ENCODE data around the gene NARF.
"Not testable (repeated sequence)": the region's sequence is repeated elsewhere in the genome, so short reads cannot be mapped to it uniquely, and the experiment has no call there.

The NARF gene

GRCh38 chr17:82450357-82451106, 8.0 kb upstream of the NARF start, which contains the start of gene CYBC1:
Gene CYBC1 (minus strand): TSS chr17:82450752. CDS start chr17:82449254, 1,498 bp downstream.
- H3K4me1 Mint-ChIP-seq: peaks cover 49% of the 10 kb centered on the region
- H3K4me3 Mint-ChIP-seq: peak within 1 kb of the TSS; percentile 94 to 95
- peak within 1 kb of the TSS; percentile 96 to 99 for H3K27ac Mint-ChIP-seq
- peak; percentile 66 for ATAC-seq
- H3K27me3 Mint-ChIP-seq: no peaks in the 10 kb centered on the region
- DNase-seq: peak; percentile 88 to 94
- no peaks in the 10 kb centered on the region for H3K9me3 Mint-ChIP-seq

- no peak for ATAC-seq
- peak overlapping the region in 1 of 2 donors; percentile 95 for H3K4me3 Mint-ChIP-seq
Observed at GRCh38 chr17:82452162-82452561, 6.4 kb upstream of the NARF start.

DNA sequence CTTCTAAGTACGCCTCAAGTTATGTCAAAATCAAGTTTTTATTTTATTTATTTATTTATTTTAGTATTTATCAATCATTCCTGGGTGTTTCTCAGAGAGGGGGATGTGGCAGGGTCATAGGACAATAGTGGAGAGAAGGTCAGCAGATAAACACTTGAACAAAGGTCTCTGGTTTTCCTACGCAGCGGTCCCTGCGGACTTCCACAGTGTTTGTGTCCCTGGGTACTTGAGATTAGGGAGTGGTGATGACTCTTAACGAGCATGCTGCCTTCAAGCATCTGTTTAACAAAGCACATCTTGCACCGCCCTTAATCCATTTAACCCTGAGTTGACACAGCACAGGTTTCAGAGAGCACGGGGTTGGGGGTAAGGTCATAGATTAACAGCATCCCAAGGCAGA, 5.4 kb upstream of the NARF start:
- not testable (repeated sequence) for ATAC-seq, H3K9me3 Mint-ChIP-seq, H3K4me3 Mint-ChIP-seq, H3K27me3 Mint-ChIP-seq, H3K27ac Mint-ChIP-seq, DNase-seq
- peaks cover 47% of the 10 kb centered on the region for H3K4me1 Mint-ChIP-seq

More at GRCh38 chr17:82452162-82452561, 6.4 kb upstream of the NARF start:
- no peaks in the 10 kb centered on the region for H3K9me3 Mint-ChIP-seq
- no peak for DNase-seq
- H3K4me1 Mint-ChIP-seq: peaks cover 47% of the 10 kb centered on the region
- peak overlapping the region in 1 of 2 donors; percentile 91 for H3K27ac Mint-ChIP-seq
- no peaks in the 10 kb centered on the region for H3K27me3 Mint-ChIP-seq

DNA sequence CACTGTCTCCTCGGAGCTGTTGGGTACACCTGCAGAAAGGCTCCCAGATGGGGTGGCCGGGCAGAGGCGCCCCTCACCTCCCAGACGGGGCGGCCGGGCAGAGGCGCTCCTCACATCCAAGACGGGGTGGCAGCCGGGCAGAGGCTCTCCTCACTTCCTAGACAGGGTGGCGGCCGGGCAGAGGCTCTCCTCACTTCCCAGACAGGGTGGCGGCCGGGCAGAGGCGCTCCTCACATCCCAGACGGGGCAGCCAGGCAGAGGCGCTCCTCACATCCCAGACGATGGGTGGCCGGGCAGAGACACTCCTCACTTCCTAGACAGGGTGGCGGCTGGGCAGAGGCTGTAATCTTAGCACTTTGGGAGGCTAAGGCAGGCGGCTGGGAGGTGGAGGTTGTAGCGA, 4.8 kb upstream of the NARF start:
- H3K4me1 Mint-ChIP-seq: peaks cover 47% of the 10 kb centered on the region
- DNase-seq, H3K4me3 Mint-ChIP-seq, H3K9me3 Mint-ChIP-seq, H3K27me3 Mint-ChIP-seq, H3K27ac Mint-ChIP-seq, ATAC-seq: not testable (repeated sequence)

DNA sequence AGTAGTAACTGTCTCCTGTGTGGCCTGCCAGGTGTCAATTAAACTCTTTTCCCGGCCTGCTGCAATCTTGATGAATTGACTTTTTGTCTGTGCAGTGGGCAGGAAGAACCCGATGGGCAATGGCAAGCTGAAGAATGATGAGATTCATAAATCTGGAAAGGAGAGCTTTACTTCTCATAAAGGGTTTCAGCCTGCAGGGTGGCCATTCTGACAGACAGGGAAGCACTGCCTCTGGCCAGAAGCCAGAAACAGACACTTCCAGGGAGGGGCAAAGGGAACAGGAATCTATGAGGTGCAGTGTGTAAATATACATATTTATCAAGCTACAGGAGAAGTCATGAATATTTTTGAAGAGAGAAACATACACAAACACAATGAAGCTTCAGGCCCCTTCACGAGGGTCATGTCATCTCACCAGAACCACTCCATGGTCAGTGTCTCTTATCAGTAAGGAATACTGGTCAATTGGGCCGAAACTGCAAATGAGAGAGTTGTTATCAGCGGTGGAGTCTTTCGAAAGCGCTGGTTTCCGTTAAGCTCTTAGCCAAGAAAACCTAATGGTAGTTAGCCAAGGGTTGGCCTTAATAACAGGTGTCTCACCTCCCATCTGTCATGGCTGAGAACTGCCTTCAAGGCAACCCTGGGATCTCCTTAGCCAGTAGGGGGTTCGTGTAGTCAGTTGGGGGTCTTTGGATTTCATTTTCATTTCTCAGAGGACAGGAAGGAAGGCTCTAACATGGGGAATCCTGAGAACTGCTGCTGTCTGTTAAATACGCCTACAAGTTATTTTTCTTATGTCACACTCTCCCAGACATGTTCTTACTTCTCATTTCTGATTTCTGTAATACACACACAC, 1.2 kb upstream of the NARF start:
- H3K4me1 Mint-ChIP-seq: peaks cover 45% of the 10 kb centered on the region
- H3K27me3 Mint-ChIP-seq: no peaks in the 10 kb centered on the region
- H3K9me3 Mint-ChIP-seq: no peaks in the 10 kb centered on the region
- ATAC-seq: no peak
- DNase-seq: no peak
- peak overlapping the region; percentile 96 to 99 for H3K27ac Mint-ChIP-seq
- H3K4me3 Mint-ChIP-seq: peak overlapping the region; percentile 97 to 98

- Mint-ChIP-seq H3K4me3 (peak overlapping the region; percentile 97 to 98), H3K27me3 (no peaks in the 10 kb centered on the region), H3K4me1 (peaks cover 46% of the 10 kb centered on the region), H3K27ac (peak overlapping the region; percentile 96 to 99), H3K9me3 (no peaks in the 10 kb centered on the region)
- ATAC-seq (no peak), DNase-seq (no peak)
Observed at GRCh38 chr17:82457929-82458178, 687 bp upstream of the NARF start.

GRCh38 chr17:82458885-82459424, 414 bp downstream of the NARF start:
- Mint-ChIP-seq H3K27ac (peak overlapping the region in 1 of 2 donors; percentile 86), H3K4me3 (peak overlapping the region; percentile 97 to 98), H3K27me3 (no peaks in the 10 kb centered on the region), H3K4me1 (peaks cover 54% of the 10 kb centered on the region), H3K9me3 (no peaks in the 10 kb centered on the region)
- ATAC-seq (no peak), DNase-seq (peak in 1 of 2 donors; percentile 54)

- not testable (repeated sequence) for H3K27me3 Mint-ChIP-seq, ATAC-seq, H3K27ac Mint-ChIP-seq, H3K4me3 Mint-ChIP-seq, DNase-seq, H3K9me3 Mint-ChIP-seq
- peaks cover 64% of the 10 kb centered on the region for H3K4me1 Mint-ChIP-seq
Observed at GRCh38 chr17:82459936-82460335, 1.4 kb downstream of the NARF start.

GRCh38 chr17:82461827-82462524, 3.4 kb downstream of the NARF start:
- DNase-seq (no peak), ATAC-seq (no peak)
- H3K9me3 Mint-ChIP-seq: no peaks in the 10 kb centered on the region
- no peak overlapping the region for H3K4me3 Mint-ChIP-seq
- H3K27me3 Mint-ChIP-seq: no peaks in the 10 kb centered on the region
- H3K27ac Mint-ChIP-seq: peak overlapping the region; percentile 63 to 82
- peaks cover 57% of the 10 kb centered on the region for H3K4me1 Mint-ChIP-seq

DNA sequence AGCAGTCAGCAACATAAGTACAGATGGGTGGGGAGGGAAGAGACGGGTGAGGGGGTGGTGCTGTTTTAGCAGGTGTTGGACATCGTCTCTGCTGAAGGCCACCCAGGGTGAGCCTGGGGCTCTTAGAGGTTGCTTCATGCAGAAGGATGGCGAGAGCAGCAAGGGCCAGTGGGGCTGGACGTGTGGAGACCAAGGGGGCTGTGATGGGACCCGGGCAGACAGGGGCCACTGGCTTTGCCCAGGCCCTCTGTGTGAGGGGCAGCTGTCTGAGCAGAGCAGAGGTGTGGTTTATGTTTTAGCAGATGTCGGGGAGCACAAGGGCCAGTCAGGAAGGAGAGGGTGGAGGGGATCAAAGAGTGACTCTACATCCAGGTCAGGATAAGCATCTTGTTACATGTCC, 4.8 kb downstream of the NARF start:
- Mint-ChIP-seq H3K27ac (no peak overlapping the region), H3K4me1 (peaks cover 48% of the 10 kb centered on the region)

DNA sequence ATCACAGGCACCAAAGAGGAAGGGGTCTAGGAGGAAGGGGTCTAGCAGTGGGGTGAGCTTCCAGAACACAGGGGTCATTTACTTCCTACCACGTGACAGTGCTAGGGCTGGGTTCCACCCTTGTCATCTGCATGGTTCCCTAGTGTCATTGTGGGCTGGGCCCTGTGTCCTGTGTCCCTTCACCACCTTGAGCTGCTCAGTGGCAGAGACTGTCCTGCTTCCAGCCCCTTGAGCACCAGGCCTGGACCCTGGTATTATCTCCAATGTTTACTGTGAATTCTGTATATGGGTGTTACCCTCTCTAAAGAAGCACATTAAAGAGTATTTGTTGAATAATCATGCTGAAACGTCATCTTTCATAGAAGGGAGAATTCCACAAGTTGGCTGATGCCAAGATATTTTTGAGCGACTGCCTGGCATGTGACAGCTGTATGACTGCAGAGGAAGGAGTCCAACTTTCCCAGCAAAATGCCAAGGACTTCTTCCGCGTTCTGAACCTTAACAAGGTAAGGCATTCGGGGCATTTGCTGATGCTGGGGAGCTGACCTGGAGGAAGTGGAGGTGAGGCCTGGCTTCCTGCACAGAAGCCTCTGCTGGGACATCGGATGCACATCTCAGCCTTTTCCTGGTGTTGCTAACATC, 5.5 kb downstream of the NARF start:
- no peak for ATAC-seq
- H3K27ac Mint-ChIP-seq: no peak overlapping the region
- H3K4me3 Mint-ChIP-seq: no peak overlapping the region
- DNase-seq: no peak
- no peaks in the 10 kb centered on the region for H3K27me3 Mint-ChIP-seq
- H3K4me1 Mint-ChIP-seq: peaks cover 50% of the 10 kb centered on the region
- H3K9me3 Mint-ChIP-seq: no peaks in the 10 kb centered on the region

More for the DNA sequence above, 4.8 kb downstream of the NARF start:
- ATAC-seq (no peak), DNase-seq (no peak)
- Mint-ChIP-seq H3K27me3 (no peaks in the 10 kb centered on the region), H3K9me3 (no peaks in the 10 kb centered on the region), H3K4me3 (no peak overlapping the region)

DNA sequence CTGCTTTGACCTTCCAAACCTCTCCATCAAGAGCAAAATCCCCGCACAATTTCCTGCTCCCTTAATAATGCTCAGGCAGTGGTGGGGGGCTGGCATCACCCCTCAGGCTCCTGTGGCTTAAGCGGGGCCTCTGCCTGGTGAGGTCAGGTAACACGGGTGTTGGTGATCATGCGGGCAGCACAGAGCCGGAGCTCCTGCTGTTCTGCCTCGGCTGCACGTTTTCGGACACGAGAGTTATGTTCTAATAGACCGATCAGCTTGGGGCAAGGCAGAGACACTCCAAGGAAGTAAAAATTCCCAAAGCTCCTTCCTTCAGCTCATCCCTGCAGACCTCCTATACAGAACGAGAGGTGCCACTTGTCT, 6.0 kb downstream of the NARF start:
- H3K4me1 Mint-ChIP-seq: peaks cover 45% of the 10 kb centered on the region
- DNase-seq: no peak
- no peak for ATAC-seq
- H3K27ac Mint-ChIP-seq: no peak overlapping the region
- H3K9me3 Mint-ChIP-seq: no peaks in the 10 kb centered on the region
- H3K27me3 Mint-ChIP-seq: no peaks in the 10 kb centered on the region
- no peak overlapping the region for H3K4me3 Mint-ChIP-seq

DNA sequence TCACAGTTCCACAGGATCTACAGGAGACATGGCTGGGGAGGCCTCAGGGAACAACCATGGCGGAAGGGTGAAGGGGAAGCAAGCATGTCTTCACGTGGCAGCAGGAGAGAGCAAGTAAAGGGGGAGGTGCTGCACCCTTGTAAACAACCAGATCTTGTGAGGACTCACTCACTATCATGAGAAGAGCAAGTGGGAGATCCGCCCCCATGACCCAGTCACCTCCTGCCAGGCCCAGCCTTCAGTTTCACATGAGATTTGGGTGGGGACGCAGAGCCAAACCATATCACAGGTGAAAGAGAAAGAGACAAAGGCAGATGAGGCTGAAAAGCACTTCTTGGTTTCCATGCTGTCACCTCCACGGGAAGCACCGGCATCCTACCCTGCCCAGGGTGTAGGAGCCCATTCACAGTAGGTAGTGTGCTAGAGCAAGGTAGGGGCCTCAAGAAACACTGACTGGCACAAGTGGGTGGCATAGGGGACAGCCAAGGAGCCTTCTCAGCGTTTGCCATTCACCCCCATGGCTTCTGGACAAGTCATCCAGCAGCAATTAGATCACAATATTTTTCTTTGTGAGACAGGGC, 6.6 kb downstream of the NARF start:
- Mint-ChIP-seq H3K4me3 (no peak overlapping the region), H3K27me3 (no peaks in the 10 kb centered on the region), H3K27ac (no peak overlapping the region), H3K9me3 (no peaks in the 10 kb centered on the region), H3K4me1 (peaks cover 42% of the 10 kb centered on the region)
- ATAC-seq: peak; percentile 31
- no peak for DNase-seq

DNA sequence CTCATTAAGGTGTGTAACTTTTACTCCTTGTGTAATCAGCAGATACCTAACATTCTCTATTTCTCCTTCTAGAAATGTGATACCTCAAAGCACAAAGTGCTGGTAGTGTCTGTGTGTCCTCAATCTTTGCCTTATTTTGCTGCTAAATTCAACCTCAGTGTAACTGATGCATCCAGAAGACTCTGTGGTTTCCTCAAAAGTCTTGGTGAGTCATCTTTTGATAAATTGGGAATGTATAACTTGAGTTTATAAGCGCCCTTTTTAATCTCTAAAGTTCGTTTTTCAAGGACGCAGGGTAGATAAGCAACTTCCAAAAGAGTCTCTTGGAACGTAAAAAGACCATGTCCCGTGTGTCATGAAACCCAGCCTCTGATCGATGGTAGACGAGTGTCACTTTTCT, 10.2 kb downstream of the NARF start:
- DNase-seq (no peak), ATAC-seq (no peak)
- no peak overlapping the region for H3K27ac Mint-ChIP-seq
- no peaks in the 10 kb centered on the region for H3K27me3 Mint-ChIP-seq
- H3K9me3 Mint-ChIP-seq: no peaks in the 10 kb centered on the region
- no peak overlapping the region for H3K4me3 Mint-ChIP-seq
- peaks cover 22% of the 10 kb centered on the region for H3K4me1 Mint-ChIP-seq

DNA sequence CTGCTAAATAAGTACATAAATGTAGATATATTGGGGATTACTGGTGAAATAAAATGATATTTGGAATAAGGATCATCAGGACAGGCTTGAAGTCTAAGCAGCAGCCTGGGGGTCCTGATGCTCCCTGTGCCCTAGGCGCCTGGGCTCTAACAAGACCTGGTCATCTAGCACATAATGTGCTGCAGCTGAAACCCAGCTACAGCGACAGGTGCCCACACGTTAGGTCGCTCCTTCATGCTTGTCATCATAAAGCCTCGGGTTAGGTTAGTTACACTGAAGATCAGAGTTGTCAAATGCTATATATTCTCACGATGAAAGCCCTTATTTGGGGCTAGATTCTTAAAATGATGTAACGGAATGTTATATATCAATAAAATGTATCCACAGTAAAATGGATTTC, 11.5 kb downstream of the NARF start:
- no peak for DNase-seq
- no peak for ATAC-seq
- H3K27ac Mint-ChIP-seq: no peak overlapping the region
- peaks cover 9% of the 10 kb centered on the region for H3K4me1 Mint-ChIP-seq
- no peak overlapping the region for H3K4me3 Mint-ChIP-seq
- no peaks in the 10 kb centered on the region for H3K9me3 Mint-ChIP-seq
- H3K27me3 Mint-ChIP-seq: no peaks in the 10 kb centered on the region

All from stimulated activated naive CD8-positive, alpha-beta T cell treated with anti-CD3 and anti-CD28 coated beads, Interleukin-15, amount 100 ng/mL, for 72 hours (primary cell).